ENCODE measurements around the gene ACAP1.
A peak's percentile ranks its signal among the peaks of the same experiment; 100 is the strongest.

ACAP1 gene

GRCh38 chr17:7384489-7385081 is 48.3 kb downstream of the ACAP1 start:
- no peak for DNase-seq

- DNase-seq, result no peak
Measured at GRCh38 chr17:7388856-7389255, 52.5 kb downstream of the ACAP1 start.

- no peak for DNase-seq
Measured at GRCh38 chr17:7389924-7390910, 53.9 kb downstream of the ACAP1 start.

GRCh38 chr17:7391307-7391706 is 55.0 kb downstream of the ACAP1 start:
- no peak for DNase-seq

GRCh38 chr17:7392696-7393612 is 56.6 kb downstream of the ACAP1 start:
- no peak for DNase-seq

GRCh38 chr17:7393613-7394451 is 57.5 kb downstream of the ACAP1 start:
- peak in 2 of 58 donors; percentile 27 to 56 for DNase-seq

GRCh38 chr17:7394452-7395191 is 58.3 kb downstream of the ACAP1 start, which contains the start of gene PLSCR3:
Gene PLSCR3 (minus strand): TSS chr17:7394525. CDS start chr17:7394110, 415 bp downstream.
- peak; percentile 36 to 89 (median 76) for DNase-seq

- no peak for DNase-seq
Measured at GRCh38 chr17:7396147-7396546, 59.8 kb downstream of the ACAP1 start.

- DNase-seq, result no peak
Measured at GRCh38 chr17:7398612-7399011, 62.3 kb downstream of the ACAP1 start.

Measured in anterior cingulate cortex (tissue), 58 donors.